K562 (cell line): ENCODE results near the gene NOD1. TPM values are rescaled to one million over a fixed set of nuclear protein-coding genes. Genes with fewer than 3 reads are reported as not detected.

Experiments used
- CBFA2T3 ChIP-seq: fragments of 450-650 bp; IDR thresholded peaks from 2 replicates; pipeline ENCODE4 v1.6.1; 2017
- CTBP1 ChIP-seq: fragments of 450-650 bp; IDR thresholded peaks from 2 replicates; pipeline ENCODE4 v1.6.1; 2016; ENCODE audit warnings: borderline replicate concordance
- DPF2 ChIP-seq: fragments of 450-650 bp; IDR thresholded peaks from 2 replicates; pipeline ENCODE4 v1.6.1; 2016
- ESRRA ChIP-seq: fragments of 450-650 bp; IDR thresholded peaks from 2 replicates; pipeline ENCODE4 v1.6.1; 2014; ENCODE audit warnings: low read depth, mild to moderate bottlenecking, moderate library complexity, borderline replicate concordance
- FOSL1 ChIP-seq: fragments of 200-800 bp; sonication (Bioruptor generic); conservative IDR thresholded peaks from 2 replicates; pipeline ENCODE4 v1.6.1; 2016; ENCODE audit warnings: missing genetic modification characterization, missing compliant biosample characterization
- HDAC1 ChIP-seq, 2 experiments: fragments of 450-650 bp; IDR thresholded peaks; 2 replicates each; pipeline ENCODE4 v1.6.1; 2016 to 2017; ENCODE audit warnings: inconsistent platforms in 1 of 2, mild to moderate bottlenecking in 1 of 2, moderate library complexity in 1 of 2
- HDAC2 ChIP-seq: fragments of 450-650 bp; IDR thresholded peaks from 2 replicates; pipeline ENCODE4 v1.6.1; 2016; ENCODE audit warnings: mild to moderate bottlenecking
- HDGF ChIP-seq: fragments of 450-650 bp; IDR thresholded peaks from 2 replicates; pipeline ENCODE4 v1.6.1; 2016
- LEF1 ChIP-seq: fragments of 450-650 bp; IDR thresholded peaks from 2 replicates; pipeline ENCODE4 v1.6.1; 2016; ENCODE audit warnings: mild to moderate bottlenecking
- MCM5 ChIP-seq: fragments of 450-650 bp; IDR thresholded peaks from 2 replicates; pipeline ENCODE4 v1.6.1; 2016; ENCODE audit warnings: low read depth
- NFE2 ChIP-seq: IDR thresholded peaks from 2 replicates; pipeline ENCODE4 v1.6.1; 2014; ENCODE audit warnings: antibody characterized with exemption, low read depth
- PHF21A ChIP-seq: fragments of 450-650 bp; IDR thresholded peaks from 2 replicates; pipeline ENCODE4 v1.6.1; 2017; ENCODE audit warnings: low read depth, borderline replicate concordance
- RCOR1 ChIP-seq, 2 experiments: IDR thresholded peaks; 2 replicates each; pipeline ENCODE4 v1.6.1; 2012; ENCODE audit warnings: low read depth in 2 of 2, low read length in 2 of 2, borderline replicate concordance in 1 of 2, improper control_type of control experiment in 1 of 2
- RFX7 ChIP-seq: fragments of 250-450 bp; sonication (Bioruptor Pico); IDR thresholded peaks from 2 replicates; pipeline ENCODE4 v1.5.1; 2021; ENCODE audit warnings: mild to moderate bottlenecking
- SOX6 ChIP-seq: fragments of 450-650 bp; IDR thresholded peaks from 2 replicates; pipeline ENCODE4 v1.6.1; 2014; ENCODE audit warnings: mild to moderate bottlenecking
- TAF1 ChIP-seq: IDR thresholded peaks from 2 replicates; pipeline ENCODE4 v1.6.1; 2011; ENCODE audit warnings: mild to moderate bottlenecking, low read length, moderate library complexity; ENCODE audit not compliant: insufficient read depth, control insufficient read depth, severe bottlenecking; ENCODE audit errors: extremely low read depth
- TAF15 ChIP-seq: fragments of 200-400 bp; formaldehyde crosslinking; IDR thresholded peaks from 2 replicates; pipeline ENCODE4 v1.6.1; 2017; ENCODE audit warnings: mild to moderate bottlenecking, low read depth, low read length, moderate library complexity
- TCF3 ChIP-seq: sonication (generic); formaldehyde crosslinking; IDR thresholded peaks from 2 replicates; pipeline ENCODE4 v1.4.0; 2020; ENCODE audit warnings: mild to moderate bottlenecking, missing genetic modification reagents
- TRIM24 ChIP-seq, 2 experiments: fragments of 450-650 bp; IDR thresholded peaks; 2 replicates each; pipeline ENCODE4 v1.6.1; 2016
- ZNF830 ChIP-seq: fragments of 250-450 bp; sonication (Bioruptor Pico); IDR thresholded peaks from 2 replicates; pipeline ENCODE4 v1.5.0; 2021; ENCODE audit warnings: mild to moderate bottlenecking
- polyA plus RNA-seq, 8 experiments: library from polyadenylated mRNA; depleted of rRNA in 4 of 8; stranded (reverse) in 5 of 8; unstranded in 3 of 8; fragments of >200 nt; fragmentation: Nextera tagmentation in 2 of 8; fragmentation: Illumina TruSeq in 1 of 8; extraction: Ambion mirVana in 2 of 8; extraction: Trizol in 1 of 8; gene quantifications; 2 replicates each; pipeline versions ENCODE4 v1.2.1 to v1.2.3, GENCODE V29; 2011 to 2014; ENCODE audit warnings: inconsistent platforms in 1 of 8, missing spikeins in 1 of 8
- total RNA-seq, 7 experiments: library from RNA; depleted of rRNA in 6 of 7; stranded (reverse); fragments of >200 nt in 6 of 7; fragmentation: Illumina TruSeq in 2 of 7; extraction: Trizol in 2 of 7; gene quantifications; 2 replicates each; pipeline versions ENCODE4 v1.2.1 to v1.2.3, GENCODE V29; 2011 to 2021; ENCODE audit warnings: low replicate concordance in 1 of 7
- TF ChIP-seq, protein P1 (sequence below), 2 experiments: fragments of 450-650 bp in 1 of 2; sonication (generic) in 1 of 2; formaldehyde crosslinking in 1 of 2; IDR thresholded peaks in 1 of 2; conservative IDR thresholded peaks in 1 of 2; 2 replicates each; pipeline versions ENCODE4 v1.6.1 to v1.8.1; 2016 to 2023; ENCODE audit warnings: mild to moderate bottlenecking in 2 of 2, moderate library complexity in 2 of 2, inconsistent platforms in 1 of 2, missing genetic modification reagents in 1 of 2
- TF ChIP-seq, protein P2 (sequence below), 2 experiments: fragments of 200-800 bp in 1 of 2; sonication (Bioruptor generic) in 1 of 2; sonication (generic) in 1 of 2; formaldehyde crosslinking in 1 of 2; IDR thresholded peaks in 1 of 2; conservative IDR thresholded peaks in 1 of 2; 2 replicates each; pipeline versions ENCODE4 v1.5.0 to v1.6.1; 2016 to 2020; ENCODE audit warnings: missing compliant biosample characterization in 1 of 2, missing genetic modification characterization in 1 of 2, missing genetic modification reagents in 1 of 2
- TF ChIP-seq, protein P3 (sequence below): fragments of 250-450 bp; sonication (Bioruptor Pico); IDR thresholded peaks from 2 replicates; pipeline ENCODE4 v1.4.0; 2020; ENCODE audit warnings: mild to moderate bottlenecking, moderate library complexity, borderline replicate concordance
- TF ChIP-seq, protein P4 (sequence below): sonication (generic); formaldehyde crosslinking; IDR thresholded peaks from 2 replicates; pipeline ENCODE4 v1.4.0; 2020; ENCODE audit warnings: mild to moderate bottlenecking, missing genetic modification reagents

The NOD1 gene
- total and polyA plus RNA-seq, 9 of the 15 experiments (the other 6 are each of a cell fraction or from before 2014, with no cell fraction given), result 0.34 to 7.1 (median 4.7) TPM

DNA sequence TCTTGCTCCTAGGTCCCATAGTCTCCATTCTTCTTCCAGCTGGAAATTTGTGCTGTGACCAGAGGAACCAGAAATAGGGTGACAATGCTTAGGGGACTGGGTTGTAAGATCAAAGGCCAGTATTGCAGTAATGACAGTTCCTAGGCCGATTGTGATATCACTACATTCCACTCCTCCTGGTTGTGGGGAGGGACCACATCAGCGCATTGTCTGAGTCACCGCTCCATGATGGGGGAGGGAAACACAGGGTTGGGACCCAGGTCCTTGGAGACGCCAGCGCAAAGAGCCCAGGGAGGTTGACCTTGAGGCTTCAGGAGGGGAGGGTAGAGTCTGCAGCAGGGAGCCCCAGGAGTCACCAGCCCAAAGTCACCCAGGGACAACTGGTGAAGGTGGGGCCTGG is 46.8 kb upstream of the NOD1 start (continued):
- TF ChIP-seq TRIM24 (IDR thresholded peaks at IDR 0.05) (peak; percentile 31 to 59; a peak in 2 of 4 replicates), MCM5 (no peak), ESRRA (peak; percentile 61; the same call in 1 of the 2 replicates), DPF2 (peak; percentile 72), CBFA2T3 (peak; percentile 78), RCOR1 (IDR thresholded peaks at IDR 0.05; ENCODE audit: borderline replicate concordance in 1 of 2, low read depth in 2 of 2, low read length in 2 of 2) (peak in 1 of 2 experiments; percentile 44; a peak in 2 of 4 replicates), HDAC1 (IDR thresholded peaks at IDR 0.05) (0 out of 4 replicates have a peak, but pooled peaks of 1 of the 2 experiments have one; percentile 18), RFX7 (CRISPR knock-in tag) (no peak), FOSL1 (peak; percentile 84), ZNF830 (CRISPR knock-in tag) (no peak), LEF1 (peak; percentile 81), HDAC2 (0 out of 2 replicates have a peak, but pooled peaks have one; percentile 46), HDGF (no peak), PHF21A (0 out of 2 replicates have a peak, but pooled peaks have one; percentile 20), TAF15 (no peak), TAF1 (peak; percentile 16), SOX6 (peak; percentile 69), TCF3 (CRISPR knock-in tag) (peak; percentile 66), NFE2 (peak; percentile 42; the same call in 1 of the 2 replicates), CTBP1 (0 out of 2 replicates have a peak, but pooled peaks have one; percentile 21)
- TF ChIP-seq, protein P1, sequence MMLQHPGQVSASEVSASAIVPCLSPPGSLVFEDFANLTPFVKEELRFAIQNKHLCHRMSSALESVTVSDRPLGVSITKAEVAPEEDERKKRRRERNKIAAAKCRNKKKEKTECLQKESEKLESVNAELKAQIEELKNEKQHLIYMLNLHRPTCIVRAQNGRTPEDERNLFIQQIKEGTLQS (IDR thresholded peaks at IDR 0.05), result peak; percentile 90
- TF ChIP-seq, protein P1 (CRISPR knock-in tag; conservative IDR thresholded peaks at IDR 0.05), result no peak; the same call in 1 of the 2 replicates
- TF ChIP-seq, protein P2, sequence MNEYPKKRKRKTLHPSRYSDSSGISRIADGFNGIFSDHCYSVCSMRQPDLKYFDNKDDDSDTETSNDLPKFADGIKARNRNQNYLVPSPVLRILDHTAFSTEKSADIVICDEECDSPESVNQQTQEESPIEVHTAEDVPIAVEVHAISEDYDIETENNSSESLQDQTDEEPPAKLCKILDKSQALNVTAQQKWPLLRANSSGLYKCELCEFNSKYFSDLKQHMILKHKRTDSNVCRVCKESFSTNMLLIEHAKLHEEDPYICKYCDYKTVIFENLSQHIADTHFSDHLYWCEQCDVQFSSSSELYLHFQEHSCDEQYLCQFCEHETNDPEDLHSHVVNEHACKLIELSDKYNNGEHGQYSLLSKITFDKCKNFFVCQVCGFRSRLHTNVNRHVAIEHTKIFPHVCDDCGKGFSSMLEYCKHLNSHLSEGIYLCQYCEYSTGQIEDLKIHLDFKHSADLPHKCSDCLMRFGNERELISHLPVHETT (CRISPR knock-in tag; conservative IDR thresholded peaks at IDR 0.05 in 1 of 2, IDR thresholded peaks at IDR 0.05 in 1 of 2), result no peak
- TF ChIP-seq, protein P3, sequence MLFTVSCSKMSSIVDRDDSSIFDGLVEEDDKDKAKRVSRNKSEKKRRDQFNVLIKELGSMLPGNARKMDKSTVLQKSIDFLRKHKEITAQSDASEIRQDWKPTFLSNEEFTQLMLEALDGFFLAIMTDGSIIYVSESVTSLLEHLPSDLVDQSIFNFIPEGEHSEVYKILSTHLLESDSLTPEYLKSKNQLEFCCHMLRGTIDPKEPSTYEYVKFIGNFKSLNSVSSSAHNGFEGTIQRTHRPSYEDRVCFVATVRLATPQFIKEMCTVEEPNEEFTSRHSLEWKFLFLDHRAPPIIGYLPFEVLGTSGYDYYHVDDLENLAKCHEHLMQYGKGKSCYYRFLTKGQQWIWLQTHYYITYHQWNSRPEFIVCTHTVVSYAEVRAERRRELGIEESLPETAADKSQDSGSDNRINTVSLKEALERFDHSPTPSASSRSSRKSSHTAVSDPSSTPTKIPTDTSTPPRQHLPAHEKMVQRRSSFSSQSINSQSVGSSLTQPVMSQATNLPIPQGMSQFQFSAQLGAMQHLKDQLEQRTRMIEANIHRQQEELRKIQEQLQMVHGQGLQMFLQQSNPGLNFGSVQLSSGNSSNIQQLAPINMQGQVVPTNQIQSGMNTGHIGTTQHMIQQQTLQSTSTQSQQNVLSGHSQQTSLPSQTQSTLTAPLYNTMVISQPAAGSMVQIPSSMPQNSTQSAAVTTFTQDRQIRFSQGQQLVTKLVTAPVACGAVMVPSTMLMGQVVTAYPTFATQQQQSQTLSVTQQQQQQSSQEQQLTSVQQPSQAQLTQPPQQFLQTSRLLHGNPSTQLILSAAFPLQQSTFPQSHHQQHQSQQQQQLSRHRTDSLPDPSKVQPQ (CRISPR knock-in tag), result no peak
- TF ChIP-seq, protein P4, sequence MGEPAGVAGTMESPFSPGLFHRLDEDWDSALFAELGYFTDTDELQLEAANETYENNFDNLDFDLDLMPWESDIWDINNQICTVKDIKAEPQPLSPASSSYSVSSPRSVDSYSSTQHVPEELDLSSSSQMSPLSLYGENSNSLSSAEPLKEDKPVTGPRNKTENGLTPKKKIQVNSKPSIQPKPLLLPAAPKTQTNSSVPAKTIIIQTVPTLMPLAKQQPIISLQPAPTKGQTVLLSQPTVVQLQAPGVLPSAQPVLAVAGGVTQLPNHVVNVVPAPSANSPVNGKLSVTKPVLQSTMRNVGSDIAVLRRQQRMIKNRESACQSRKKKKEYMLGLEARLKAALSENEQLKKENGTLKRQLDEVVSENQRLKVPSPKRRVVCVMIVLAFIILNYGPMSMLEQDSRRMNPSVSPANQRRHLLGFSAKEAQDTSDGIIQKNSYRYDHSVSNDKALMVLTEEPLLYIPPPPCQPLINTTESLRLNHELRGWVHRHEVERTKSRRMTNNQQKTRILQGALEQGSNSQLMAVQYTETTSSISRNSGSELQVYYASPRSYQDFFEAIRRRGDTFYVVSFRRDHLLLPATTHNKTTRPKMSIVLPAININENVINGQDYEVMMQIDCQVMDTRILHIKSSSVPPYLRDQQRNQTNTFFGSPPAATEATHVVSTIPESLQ (CRISPR knock-in tag), result no peak
